ENCODE measurements around the gene TOR1AIP2. TPM values are rescaled to one million over a fixed set of nuclear protein-coding genes. Genes with fewer than 3 reads are reported as not detected.
A peak's percentile ranks its signal among the peaks of the same experiment; 100 is the strongest.
"Not testable (repeated sequence)": the region's sequence is repeated elsewhere in the genome, so short reads cannot be mapped to it uniquely, and the experiment has no call there.

The TOR1AIP2 gene
- total RNA-seq, 3 donors from 2014 or later: 61.7 to 64.1 (median 62.9) TPM

GRCh38 chr1:179865377-179865776 lies 12.2 kb downstream of the TOR1AIP2 start:
- Mint-ChIP-seq H3K9me3 (no peaks in the 10 kb centered on the region), H3K27me3 (ENCODE audit: low read depth) (no peaks in the 10 kb centered on the region), H3K4me1 (ENCODE audit: low read depth) (peaks cover 7% of the 10 kb centered on the region), H3K36me3 (ENCODE audit: insufficient read depth) (peaks cover 27% of the 10 kb centered on the region), H3K4me3 (no peak overlapping the region)
- ATAC-seq (no peak), DNase-seq (no peak)

- Mint-ChIP-seq H3K27me3 (ENCODE audit: low read depth) (no peaks in the 10 kb centered on the region), H3K36me3 (ENCODE audit: insufficient read depth) (peaks cover 34% of the 10 kb centered on the region), H3K4me1 (ENCODE audit: low read depth) (no peaks in the 10 kb centered on the region), H3K9me3 (no peaks in the 10 kb centered on the region), H3K4me3 (no peak overlapping the region)
- DNase-seq (no peak), ATAC-seq (no peak)
Observed at GRCh38 chr1:179860652-179861051, 17.0 kb downstream of the TOR1AIP2 start.

GRCh38 chr1:179857009-179857408 lies 20.6 kb downstream of the TOR1AIP2 start:
- ATAC-seq: no peak
- no peaks in the 10 kb centered on the region for H3K9me3 Mint-ChIP-seq
- no peak for DNase-seq
- H3K4me1 Mint-ChIP-seq (ENCODE audit: low read depth): peaks cover 1% of the 10 kb centered on the region
- peaks cover 31% of the 10 kb centered on the region for H3K36me3 Mint-ChIP-seq (ENCODE audit: insufficient read depth)
- H3K27me3 Mint-ChIP-seq (ENCODE audit: low read depth): no peaks in the 10 kb centered on the region
- H3K4me3 Mint-ChIP-seq: no peak overlapping the region

- no peak for DNase-seq
- Mint-ChIP-seq H3K4me1 (ENCODE audit: low read depth) (peaks cover 1% of the 10 kb centered on the region), H3K27me3 (ENCODE audit: low read depth) (no peaks in the 10 kb centered on the region), H3K4me3 (no peak overlapping the region), H3K9me3 (no peaks in the 10 kb centered on the region), H3K36me3 (ENCODE audit: insufficient read depth) (peaks cover 31% of the 10 kb centered on the region)
- no peak for ATAC-seq
Observed at GRCh38 chr1:179856296-179856695, 21.3 kb downstream of the TOR1AIP2 start.

GRCh38 chr1:179855831-179856230 lies 21.8 kb downstream of the TOR1AIP2 start:
- H3K36me3 Mint-ChIP-seq (ENCODE audit: insufficient read depth): peaks cover 33% of the 10 kb centered on the region
- H3K4me3 Mint-ChIP-seq; H3K9me3 Mint-ChIP-seq; H3K4me1 Mint-ChIP-seq (ENCODE audit: low read depth); H3K27me3 Mint-ChIP-seq (ENCODE audit: low read depth); DNase-seq; ATAC-seq: not testable (repeated sequence)

- Mint-ChIP-seq H3K36me3 (ENCODE audit: insufficient read depth) (peaks cover 38% of the 10 kb centered on the region), H3K4me3 (no peak overlapping the region), H3K9me3 (no peaks in the 10 kb centered on the region), H3K27me3 (ENCODE audit: low read depth) (no peaks in the 10 kb centered on the region), H3K4me1 (ENCODE audit: low read depth) (peaks cover 1% of the 10 kb centered on the region)
- ATAC-seq: no peak
- no peak for DNase-seq
Observed at GRCh38 chr1:179853102-179853501, 24.5 kb downstream of the TOR1AIP2 start.

GRCh38 chr1:179848233-179848632 lies 29.4 kb downstream of the TOR1AIP2 start:
- Mint-ChIP-seq H3K27me3 (ENCODE audit: low read depth) (no peaks in the 10 kb centered on the region), H3K9me3 (no peaks in the 10 kb centered on the region), H3K4me3 (no peak overlapping the region), H3K36me3 (ENCODE audit: insufficient read depth) (peaks cover 35% of the 10 kb centered on the region), H3K4me1 (ENCODE audit: low read depth) (no peaks in the 10 kb centered on the region)
- no peak for DNase-seq
- ATAC-seq: no peak

- H3K9me3 Mint-ChIP-seq: no peaks in the 10 kb centered on the region
- no peak overlapping the region for H3K4me3 Mint-ChIP-seq
- DNase-seq (no peak), ATAC-seq (no peak)
- no peaks in the 10 kb centered on the region for H3K4me1 Mint-ChIP-seq (ENCODE audit: low read depth)
- H3K36me3 Mint-ChIP-seq (ENCODE audit: insufficient read depth): peaks cover 14% of the 10 kb centered on the region
- H3K27me3 Mint-ChIP-seq (ENCODE audit: low read depth): no peaks in the 10 kb centered on the region
Observed at GRCh38 chr1:179840107-179840506, 37.5 kb downstream of the TOR1AIP2 start.

GRCh38 chr1:179836686-179837445 lies 40.7 kb downstream of the TOR1AIP2 start:
- H3K9me3 Mint-ChIP-seq; ATAC-seq; H3K4me3 Mint-ChIP-seq; DNase-seq; H3K27me3 Mint-ChIP-seq (ENCODE audit: low read depth); H3K36me3 Mint-ChIP-seq (ENCODE audit: insufficient read depth): not testable (repeated sequence)
- H3K4me1 Mint-ChIP-seq (ENCODE audit: low read depth): peaks cover 13% of the 10 kb centered on the region

GRCh38 chr1:179831852-179832699 lies 45.5 kb downstream of the TOR1AIP2 start:
- Mint-ChIP-seq H3K4me1 (ENCODE audit: low read depth) (peaks cover 27% of the 10 kb centered on the region), H3K36me3 (ENCODE audit: insufficient read depth) (peaks cover 4% of the 10 kb centered on the region), H3K4me3 (peak overlapping the region; percentile 50), H3K9me3 (no peaks in the 10 kb centered on the region), H3K27me3 (ENCODE audit: low read depth) (no peaks in the 10 kb centered on the region)
- DNase-seq (no peak), ATAC-seq (peak; percentile 69)

GRCh38 chr1:179831225-179831624 lies 46.4 kb downstream of the TOR1AIP2 start:
- H3K27me3 Mint-ChIP-seq (ENCODE audit: low read depth): no peaks in the 10 kb centered on the region
- no peaks in the 10 kb centered on the region for H3K9me3 Mint-ChIP-seq
- ATAC-seq: peak in 1 of 2 donors; percentile 18
- peak overlapping the region; percentile 50 for H3K4me3 Mint-ChIP-seq
- H3K4me1 Mint-ChIP-seq (ENCODE audit: low read depth): peaks cover 27% of the 10 kb centered on the region
- DNase-seq: no peak
- peaks cover 2% of the 10 kb centered on the region for H3K36me3 Mint-ChIP-seq (ENCODE audit: insufficient read depth)

- no peak for ATAC-seq
- no peak overlapping the region for H3K4me3 Mint-ChIP-seq
Observed at GRCh38 chr1:179828554-179829110, 49.0 kb downstream of the TOR1AIP2 start.

GRCh38 chr1:179826626-179827280 lies 50.9 kb downstream of the TOR1AIP2 start:
- Mint-ChIP-seq H3K9me3 (no peaks in the 10 kb centered on the region), H3K4me1 (ENCODE audit: low read depth) (peaks cover 13% of the 10 kb centered on the region), H3K36me3 (ENCODE audit: insufficient read depth) (no peaks in the 10 kb centered on the region), H3K4me3 (no peak overlapping the region), H3K27me3 (ENCODE audit: low read depth) (no peaks in the 10 kb centered on the region)
- ATAC-seq (no peak), DNase-seq (no peak)

More at GRCh38 chr1:179828554-179829110, 49.0 kb downstream of the TOR1AIP2 start:
- Mint-ChIP-seq H3K9me3 (no peaks in the 10 kb centered on the region), H3K4me1 (ENCODE audit: low read depth) (peaks cover 27% of the 10 kb centered on the region), H3K27me3 (ENCODE audit: low read depth) (no peaks in the 10 kb centered on the region), H3K36me3 (ENCODE audit: insufficient read depth) (no peaks in the 10 kb centered on the region)
- no peak for DNase-seq

GRCh38 chr1:179825798-179826460 lies 51.7 kb downstream of the TOR1AIP2 start:
- no peak for ATAC-seq
- Mint-ChIP-seq H3K9me3 (no peaks in the 10 kb centered on the region), H3K27me3 (ENCODE audit: low read depth) (no peaks in the 10 kb centered on the region), H3K36me3 (ENCODE audit: insufficient read depth) (no peaks in the 10 kb centered on the region), H3K4me1 (ENCODE audit: low read depth) (peaks cover 5% of the 10 kb centered on the region), H3K4me3 (no peak overlapping the region)
- no peak for DNase-seq
